ENCODE data around the gene CDKN1B. TPM values are rescaled to one million over a fixed set of nuclear protein-coding genes. Genes with fewer than 3 reads are reported as not detected.

Gene CDKN1B
- total RNA-seq, 2 donors from 2014 or later: 61.9 to 63.5 TPM

GRCh38 chr12:12718853-12719252 lies 1.7 kb downstream of the CDKN1B start:
- Histone ChIP-seq H3K27ac (peak overlapping the region; percentile 95 to 99), H3K4me1 (ENCODE audit: control insufficient read depth in 1 of 2, low read depth in 2 of 2) (peaks cover 48 to 67% of the 10 kb centered on the region in 2 donors), H3K4me3 (peak overlapping the region; percentile 98), H3K27me3 (replicated peaks; ENCODE audit: insufficient read depth) (no peaks in the 10 kb centered on the region), H3K36me3 (peaks cover 6% of the 10 kb centered on the region), H3K9me3 (no peaks in the 10 kb centered on the region)
- TF ChIP-seq, protein P1, sequence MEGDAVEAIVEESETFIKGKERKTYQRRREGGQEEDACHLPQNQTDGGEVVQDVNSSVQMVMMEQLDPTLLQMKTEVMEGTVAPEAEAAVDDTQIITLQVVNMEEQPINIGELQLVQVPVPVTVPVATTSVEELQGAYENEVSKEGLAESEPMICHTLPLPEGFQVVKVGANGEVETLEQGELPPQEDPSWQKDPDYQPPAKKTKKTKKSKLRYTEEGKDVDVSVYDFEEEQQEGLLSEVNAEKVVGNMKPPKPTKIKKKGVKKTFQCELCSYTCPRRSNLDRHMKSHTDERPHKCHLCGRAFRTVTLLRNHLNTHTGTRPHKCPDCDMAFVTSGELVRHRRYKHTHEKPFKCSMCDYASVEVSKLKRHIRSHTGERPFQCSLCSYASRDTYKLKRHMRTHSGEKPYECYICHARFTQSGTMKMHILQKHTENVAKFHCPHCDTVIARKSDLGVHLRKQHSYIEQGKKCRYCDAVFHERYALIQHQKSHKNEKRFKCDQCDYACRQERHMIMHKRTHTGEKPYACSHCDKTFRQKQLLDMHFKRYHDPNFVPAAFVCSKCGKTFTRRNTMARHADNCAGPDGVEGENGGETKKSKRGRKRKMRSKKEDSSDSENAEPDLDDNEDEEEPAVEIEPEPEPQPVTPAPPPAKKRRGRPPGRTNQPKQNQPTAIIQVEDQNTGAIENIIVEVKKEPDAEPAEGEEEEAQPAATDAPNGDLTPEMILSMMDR (IDR thresholded peaks at IDR 0.05): no peak
- DNase-seq (ENCODE audit: low spot score) (no peak), ATAC-seq (ENCODE audit: insufficient number of reproducible peaks, low FRiP score, low read depth) (no peak)

- Histone ChIP-seq H3K36me3 (peaks cover 6% of the 10 kb centered on the region), H3K27ac (peak overlapping the region; percentile 95 to 99), H3K4me3 (peak overlapping the region; percentile 98), H3K4me1 (ENCODE audit: control insufficient read depth in 1 of 2, low read depth in 2 of 2) (peaks cover 48 to 61% of the 10 kb centered on the region in 2 donors), H3K9me3 (no peaks in the 10 kb centered on the region), H3K27me3 (replicated peaks; ENCODE audit: insufficient read depth) (no peaks in the 10 kb centered on the region)
- DNase-seq (ENCODE audit: low spot score) (no peak), ATAC-seq (ENCODE audit: insufficient number of reproducible peaks, low FRiP score, low read depth) (no peak)
- TF ChIP-seq, protein P1 (IDR thresholded peaks at IDR 0.05): no peak
Measured at GRCh38 chr12:12719496-12719895, 2.3 kb downstream of the CDKN1B start.

DNA sequence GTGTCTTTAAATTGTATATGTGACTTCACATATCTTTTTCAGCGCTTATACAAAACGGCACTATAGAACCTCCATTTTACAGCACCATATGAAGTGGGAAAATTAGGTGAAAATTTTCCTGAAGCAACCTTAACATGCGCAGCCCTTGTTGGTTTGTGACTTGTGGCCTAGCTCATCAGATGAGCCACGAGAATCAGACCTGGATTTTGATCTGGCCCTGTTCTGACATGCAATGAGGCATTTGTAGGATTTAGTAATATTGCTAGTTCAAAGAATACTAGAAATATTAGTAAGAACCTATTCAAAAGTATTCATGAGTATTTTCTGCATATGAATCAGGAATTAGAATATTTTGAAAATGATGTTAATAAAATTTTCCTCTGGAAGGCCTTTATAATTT lies 2.9 kb downstream of the CDKN1B start:
- no peak for ATAC-seq (ENCODE audit: insufficient number of reproducible peaks, low FRiP score, low read depth)
- DNase-seq (ENCODE audit: low spot score): no peak
- Histone ChIP-seq H3K4me1 (ENCODE audit: control insufficient read depth in 1 of 2, low read depth in 2 of 2) (peaks cover 43 to 55% of the 10 kb centered on the region in 2 donors), H3K9me3 (no peaks in the 10 kb centered on the region), H3K36me3 (peaks cover 6% of the 10 kb centered on the region), H3K27me3 (replicated peaks; ENCODE audit: insufficient read depth) (no peaks in the 10 kb centered on the region), H3K4me3 (peak overlapping the region; percentile 98), H3K27ac (peak overlapping the region in 1 of 2 donors; percentile 99)
- TF ChIP-seq, protein P1 (IDR thresholded peaks at IDR 0.05): no peak

DNA sequence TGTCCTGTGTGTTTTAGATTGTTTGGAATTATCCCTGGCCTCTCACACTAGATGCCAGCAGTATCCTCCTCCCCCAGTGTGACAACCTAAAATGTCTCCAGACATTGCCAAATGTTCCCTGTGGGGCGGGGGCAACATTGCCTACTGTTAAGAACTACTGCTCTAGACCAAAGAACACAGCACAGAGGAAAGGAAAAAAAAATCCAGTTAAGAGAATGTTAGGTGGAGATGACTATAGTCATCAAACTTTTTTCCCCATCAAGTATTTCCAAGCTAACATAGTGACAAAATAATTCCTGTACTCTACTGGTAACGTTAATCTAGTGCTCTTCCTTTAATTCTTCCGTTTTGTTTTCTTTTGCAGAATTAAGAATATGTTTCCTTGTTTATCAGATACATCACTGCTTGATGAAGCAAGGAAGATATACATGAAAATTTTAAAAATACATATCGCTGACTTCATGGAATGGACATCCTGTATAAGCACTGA lies 3.5 kb downstream of the CDKN1B start:
- TF ChIP-seq, protein P1 (IDR thresholded peaks at IDR 0.05): no peak
- ATAC-seq (ENCODE audit: insufficient number of reproducible peaks, low FRiP score, low read depth): no peak
- Histone ChIP-seq H3K27me3 (replicated peaks; ENCODE audit: insufficient read depth) (no peaks in the 10 kb centered on the region), H3K4me3 (peak overlapping the region; percentile 98), H3K9me3 (no peaks in the 10 kb centered on the region), H3K36me3 (peaks cover 6% of the 10 kb centered on the region), H3K27ac (peak overlapping the region; percentile 28 to 99), H3K4me1 (ENCODE audit: control insufficient read depth in 1 of 2, low read depth in 2 of 2) (peaks cover 38 to 48% of the 10 kb centered on the region in 2 donors)
- DNase-seq (ENCODE audit: low spot score): no peak

DNA sequence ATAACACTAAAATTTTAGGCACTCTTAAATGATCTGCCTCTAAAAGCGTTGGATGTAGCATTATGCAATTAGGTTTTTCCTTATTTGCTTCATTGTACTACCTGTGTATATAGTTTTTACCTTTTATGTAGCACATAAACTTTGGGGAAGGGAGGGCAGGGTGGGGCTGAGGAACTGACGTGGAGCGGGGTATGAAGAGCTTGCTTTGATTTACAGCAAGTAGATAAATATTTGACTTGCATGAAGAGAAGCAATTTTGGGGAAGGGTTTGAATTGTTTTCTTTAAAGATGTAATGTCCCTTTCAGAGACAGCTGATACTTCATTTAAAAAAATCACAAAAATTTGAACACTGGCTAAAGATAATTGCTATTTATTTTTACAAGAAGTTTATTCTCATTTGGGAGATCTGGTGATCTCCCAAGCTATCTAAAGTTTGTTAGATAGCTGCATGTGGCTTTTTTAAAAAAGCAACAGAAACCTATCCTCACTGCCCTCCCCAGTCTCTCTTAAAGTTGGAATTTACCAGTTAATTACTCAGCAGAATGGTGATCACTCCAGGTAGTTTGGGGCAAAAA lies 4.1 kb downstream of the CDKN1B start:
- Histone ChIP-seq H3K9me3 (no peaks in the 10 kb centered on the region), H3K36me3 (peaks cover 6% of the 10 kb centered on the region), H3K4me1 (ENCODE audit: control insufficient read depth in 1 of 2, low read depth in 2 of 2) (peaks cover 37 to 45% of the 10 kb centered on the region in 2 donors), H3K27ac (peak overlapping the region in 1 of 2 donors; percentile 99), H3K27me3 (replicated peaks; ENCODE audit: insufficient read depth) (no peaks in the 10 kb centered on the region), H3K4me3 (peak overlapping the region; percentile 98)
- DNase-seq (ENCODE audit: low spot score) (no peak), ATAC-seq (ENCODE audit: insufficient number of reproducible peaks, low FRiP score, low read depth) (no peak)
- TF ChIP-seq, protein P1 (IDR thresholded peaks at IDR 0.05): no peak

Measured in thoracic aorta (tissue), 2 donors.